ENCODE data around the gene RTCB.
"Not testable (repeated sequence)": the region's sequence is repeated elsewhere in the genome, so short reads cannot be mapped to it uniquely, and the experiment has no call there.

- not testable (repeated sequence) for TF ChIP-seq CTCF (IDR thresholded peaks at IDR 0.05 in 4 of 5, conservative IDR thresholded peaks at IDR 0.05 in 1 of 5); POLR2A (IDR thresholded peaks at IDR 0.05)
These were observed 60.2 kb downstream of the RTCB start for GRCh38 chr22:32351875-32352274.
